A673 (cell line): Measurements from ENCODE around the gene ENOX1.

Experiments used
- CTCF ChIP-seq: fragments of 300-800, 200-600 bp; sonication (generic); conservative IDR thresholded peaks from 2 replicates; pipeline ENCODE4 v1.5.1; 2017; ENCODE audit warnings: low read depth, mild to moderate bottlenecking, antibody characterized with exemption, low read length, moderate library complexity, mixed read lengths
- EZH2 ChIP-seq: fragments of 200-600 bp; sonication (generic); IDR thresholded peaks from 2 replicates; pipeline ENCODE4 v1.6.1; 2017; ENCODE audit warnings: borderline replicate concordance, low read depth, mild to moderate bottlenecking, mixed read lengths, antibody characterized with exemption, low read length; ENCODE audit not compliant: poor library complexity, severe bottlenecking

GRCh38 chr13:43684963-43685725 lies 101.6 kb downstream of the ENOX1 start:
- no peak for TF ChIP-seq CTCF
- TF ChIP-seq EZH2: no peak
